NB4 (cell line): Measurements from ENCODE around the gene AKIRIN2.

ENCODE experiments used
- DNase-seq: peaks from one replicate; pipeline ENCODE4 v3.0.0; 2010; ENCODE audit warnings: low read depth
- H3K4me3 ChIP-seq: one replicate; pipeline ENCODE4 v1.5.1; 2011; ENCODE audit warnings: mild to moderate bottlenecking, low read depth, low read length, moderate library complexity
- CTCF ChIP-seq: IDR thresholded peaks from one replicate; pipeline ENCODE4 v1.5.1; 2012; ENCODE audit warnings: low read depth, low read length
- MAX ChIP-seq: IDR thresholded peaks from 2 replicates; pipeline ENCODE4 v1.6.1; 2011; ENCODE audit warnings: low read depth, low read length
- MYC ChIP-seq: IDR thresholded peaks from 2 replicates; pipeline ENCODE4 v1.6.1; 2011; ENCODE audit warnings: low read depth, low read length
- POLR2A ChIP-seq: IDR thresholded peaks from 2 replicates; pipeline ENCODE4 v1.6.1; 2011; ENCODE audit warnings: mild to moderate bottlenecking; ENCODE audit not compliant: insufficient read length; ENCODE audit errors: extremely low read depth

The AKIRIN2 gene

DNA sequence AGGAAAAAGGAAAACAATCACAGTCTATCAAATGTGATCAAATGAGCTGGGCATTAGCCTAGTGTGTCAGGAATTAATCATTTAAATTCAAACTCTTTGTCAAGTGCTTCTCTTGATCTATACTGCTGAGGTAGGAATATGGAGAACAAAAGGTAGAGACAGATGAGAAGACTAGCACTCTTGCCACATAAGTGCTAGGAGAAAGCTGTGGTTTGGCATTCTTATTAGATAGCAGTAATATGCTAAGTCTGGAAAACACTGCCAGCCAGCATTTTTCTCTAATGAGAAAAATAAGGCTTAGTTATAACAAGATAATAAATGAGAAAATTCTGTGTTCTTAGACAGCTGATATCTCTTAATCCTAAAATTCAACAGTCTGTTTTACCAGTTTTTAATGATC, 73.2 kb downstream of the AKIRIN2 start:
- TF ChIP-seq MYC (no peak), CTCF (no peak)
- H3K4me3 ChIP-seq, result no peak overlapping the region
- DNase-seq, result no peak

DNA sequence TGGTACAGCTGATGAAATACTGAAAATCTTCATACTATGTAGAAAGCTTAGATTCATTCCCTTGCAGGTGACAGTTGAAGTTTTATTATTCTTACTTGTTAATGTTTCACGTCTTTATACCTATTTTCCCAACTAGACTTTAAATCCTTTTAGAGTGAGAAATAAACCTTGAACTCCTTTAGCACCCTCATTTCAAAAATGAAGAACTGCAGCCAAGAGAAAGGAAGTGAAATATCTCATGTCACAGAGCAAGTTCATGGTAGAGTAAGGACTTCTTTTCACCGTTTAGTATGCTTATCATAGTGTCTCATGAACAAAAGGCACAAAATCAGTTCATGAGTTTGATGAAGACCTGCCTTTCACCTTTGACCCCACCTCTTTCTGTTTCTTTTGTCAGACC, 73.6 kb downstream of the AKIRIN2 start:
- TF ChIP-seq MYC (no peak), MAX (no peak), POLR2A (no peak), CTCF (no peak)

More for the DNA sequence above, 73.6 kb downstream of the AKIRIN2 start:
- no peak for DNase-seq
- no peak overlapping the region for H3K4me3 ChIP-seq
